ENCODE results near the gene ZNF827. TPM values are rescaled to one million over a fixed set of nuclear protein-coding genes. Genes with fewer than 3 reads are reported as not detected.

ZNF827 gene
- total and polyA plus RNA-seq, 2 of the 8 experiments (the other 6 are each of a cell fraction or from before 2014, with no cell fraction given): 25.3 to 26.2 TPM

DNA sequence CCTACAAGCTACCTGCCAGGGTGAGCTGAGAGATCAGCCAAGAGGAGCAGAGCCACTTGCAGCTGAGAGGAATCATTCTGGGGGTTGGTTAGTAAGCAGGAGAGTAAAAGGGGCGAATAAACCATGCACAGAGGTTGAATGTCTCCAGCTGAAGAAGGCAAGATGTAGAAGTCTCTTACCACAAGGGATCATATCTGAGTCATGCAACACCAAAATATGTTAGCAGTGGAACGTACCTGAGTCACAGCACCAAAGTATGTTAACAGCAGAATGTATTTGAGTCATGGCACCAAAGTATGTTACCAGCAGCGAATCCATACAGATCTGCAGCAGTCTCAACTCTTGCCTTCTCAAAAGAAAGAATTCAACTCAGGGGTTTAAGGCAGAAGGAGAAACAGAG is 228.8 kb downstream of the ZNF827 start (continued):
- TF ChIP-seq TAF7 (optimal IDR thresholded peaks at IDR 0.05; ENCODE audit: borderline replicate concordance, low read depth, low read length) (no peak), POLR2A (IDR thresholded peaks at IDR 0.05; ENCODE audit: control extremely low read depth in 1 of 2, low read depth in 2 of 2, low read length in 2 of 2) (no peak), FOSL1 (IDR thresholded peaks at IDR 0.05; ENCODE audit: insufficient read depth, low read depth, low read length) (no peak), ZNF274 (IDR thresholded peaks at IDR 0.05; ENCODE audit: borderline replicate concordance, extremely low read depth, low read length) (no peak), TEAD4 (IDR thresholded peaks at IDR 0.05; ENCODE audit: low read depth, low read length) (no peak)

Measured in H1 (cell line).